HL-60/S4 treated with retinoic acid at 250 ng/mL for 4 days and 3 days (cell line): ENCODE data around the gene ASB10.

Experiments used
- in situ Hi-C: fragments of 300-500 bp; cut with MboI; formaldehyde crosslinking; loops from 2 replicates; pipeline ENCODE4 v1.7.0; 2022; ENCODE audit warnings: low sequenced_read_pairs

Gene ASB10

DNA sequence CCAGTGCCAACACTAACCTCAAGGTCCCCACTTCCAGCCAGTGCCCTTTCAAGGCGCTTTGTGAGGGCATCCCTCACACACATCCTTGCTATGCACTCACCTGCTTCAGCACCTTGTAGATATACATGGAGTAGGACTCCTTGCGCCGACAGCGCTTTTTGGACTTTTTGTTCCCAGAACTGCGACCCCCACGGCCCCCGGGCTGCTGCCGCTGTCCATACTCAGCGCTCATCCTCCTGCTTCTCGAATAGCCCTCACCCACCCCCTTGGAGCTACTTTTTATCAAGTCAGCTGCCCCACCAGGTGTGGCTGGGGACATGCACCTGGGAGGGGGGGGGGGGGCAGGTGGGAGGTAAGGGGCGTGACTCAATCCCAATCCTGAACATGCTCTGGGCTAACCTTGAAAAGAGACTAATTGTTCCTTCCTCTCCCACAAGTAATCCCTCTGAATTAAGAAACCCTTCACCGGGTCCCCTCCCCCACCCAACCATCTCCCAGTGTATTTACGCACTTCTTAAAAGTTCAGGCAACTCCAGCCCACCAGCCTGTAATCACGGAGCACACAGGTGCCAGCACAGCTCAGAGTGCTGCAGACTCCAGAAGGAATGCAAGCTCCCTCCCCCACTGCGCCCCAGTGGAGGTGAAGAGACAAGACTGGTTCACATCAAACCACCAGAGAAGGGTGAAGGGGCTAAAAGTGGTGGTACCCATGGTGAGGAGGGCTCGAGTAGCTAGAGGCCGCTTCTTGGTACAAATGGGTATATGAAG is 23.2 kb upstream of the ASB10 start, which contains the start of gene H2BK1:
TSS of gene H2BK1 (minus strand) at position 402 of the 768 bp plus-strand sequence. CDS start at position 232, 170 bp downstream.
- in situ Hi-C loops: no loop called here

DNA sequence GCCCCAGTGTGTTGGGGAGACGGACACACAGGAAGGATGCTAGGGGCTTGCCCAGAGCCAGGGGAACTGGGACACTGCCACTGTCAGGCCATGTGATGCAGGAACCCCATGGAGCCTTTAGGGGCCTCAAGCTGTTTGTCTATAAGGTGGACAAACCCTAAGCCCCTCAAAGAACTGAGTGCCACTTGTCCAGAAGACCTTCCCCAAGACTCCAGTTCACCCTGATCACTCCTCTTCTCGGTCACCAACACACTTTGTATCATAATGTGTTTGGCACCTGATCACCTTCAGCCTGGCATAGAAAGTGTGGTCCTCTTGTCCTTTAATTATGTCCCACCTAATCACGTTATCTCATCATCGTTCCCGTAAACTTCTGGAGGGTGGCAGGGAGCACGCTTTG is 22.5 kb upstream of the ASB10 start:
- in situ Hi-C loops: no loop called here

DNA sequence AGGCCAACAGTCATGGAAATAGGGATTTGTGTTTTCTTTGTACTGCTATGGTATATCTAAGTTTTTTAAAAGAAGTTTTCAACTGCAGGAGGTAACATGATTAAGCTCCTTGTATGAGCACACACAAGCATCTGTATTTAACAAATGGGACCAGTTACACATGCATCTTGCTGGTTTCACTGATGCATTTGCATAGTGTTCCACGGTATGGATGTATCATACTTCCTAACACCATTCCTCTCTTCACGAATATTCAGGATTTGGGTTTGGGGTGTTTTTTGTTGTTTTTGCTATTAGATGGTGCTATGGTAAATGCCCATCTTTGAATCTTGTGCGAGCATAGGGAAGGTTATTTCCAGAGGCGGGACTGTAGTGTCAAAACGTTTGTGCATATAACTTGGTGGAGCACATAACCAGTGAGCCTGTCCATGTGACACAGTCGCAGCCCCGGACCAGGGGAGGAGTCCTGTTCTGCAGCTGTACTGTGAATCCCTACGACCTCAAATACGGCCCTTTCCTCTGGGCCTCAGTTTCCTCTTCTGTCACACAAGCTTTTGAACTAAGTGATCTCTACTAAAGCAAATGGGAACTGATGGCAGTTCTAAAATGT is 21.3 kb upstream of the ASB10 start:
- in situ Hi-C loops: no loop called here

DNA sequence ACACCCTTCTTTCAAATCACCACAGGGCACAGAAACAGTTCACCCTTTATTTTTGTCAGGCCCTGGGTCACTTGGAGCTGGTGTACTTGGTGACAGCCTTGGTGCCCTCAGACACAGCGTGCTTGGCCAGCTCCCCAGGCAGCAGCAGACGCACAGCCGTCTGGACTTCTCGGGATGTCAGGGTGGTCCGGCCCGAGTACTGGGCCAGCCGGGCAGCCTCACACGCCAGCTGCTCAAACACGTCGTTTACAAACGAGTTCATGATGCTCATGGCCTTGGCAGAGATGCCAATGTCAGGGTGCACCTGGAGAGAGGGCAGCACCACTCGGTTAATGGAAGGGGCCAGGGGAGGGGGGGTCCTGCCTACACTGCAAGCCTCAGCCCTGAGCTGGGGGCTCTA is 20.8 kb upstream of the ASB10 start:
- in situ Hi-C loops: no loop called here

DNA sequence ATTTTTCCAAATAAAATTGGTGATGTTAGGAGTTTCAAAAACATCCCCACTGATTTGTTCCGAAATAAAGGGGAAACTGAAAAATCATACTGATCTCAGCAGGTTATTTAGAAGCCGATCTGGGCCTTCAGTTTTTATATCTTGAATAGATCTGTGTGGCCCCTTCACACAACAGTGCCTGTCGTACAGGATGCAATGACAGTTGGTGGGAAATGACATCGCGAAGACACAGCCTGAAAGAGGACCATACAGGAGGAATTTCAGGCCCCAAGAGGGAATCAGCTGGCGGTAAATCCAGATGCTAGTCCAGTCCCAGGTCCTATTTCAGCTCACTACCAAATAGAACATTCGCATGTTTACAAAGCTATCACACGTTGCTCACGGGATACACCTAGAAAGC is 20.3 kb upstream of the ASB10 start:
- in situ Hi-C loops: no loop called here

DNA sequence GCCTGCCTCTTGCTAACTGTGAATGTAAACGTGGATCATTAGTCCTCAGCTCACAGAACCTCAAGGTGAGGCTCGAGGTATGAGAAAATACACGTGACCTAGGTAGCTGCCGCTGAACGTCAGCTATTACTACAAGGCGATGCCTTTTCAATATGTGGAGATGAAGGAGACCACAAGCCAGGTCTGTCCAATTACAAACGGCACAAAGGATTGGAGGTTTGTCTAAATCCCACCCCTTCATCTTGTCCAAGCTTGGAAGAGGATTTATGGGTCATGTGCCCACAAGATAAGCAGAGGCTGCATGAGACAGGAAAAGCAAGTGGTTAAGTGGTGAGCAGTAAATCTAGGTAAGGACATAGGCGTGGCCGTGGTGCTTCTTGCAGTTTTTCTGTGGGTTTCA is 19.9 kb upstream of the ASB10 start:
- in situ Hi-C loops: no loop called here

DNA sequence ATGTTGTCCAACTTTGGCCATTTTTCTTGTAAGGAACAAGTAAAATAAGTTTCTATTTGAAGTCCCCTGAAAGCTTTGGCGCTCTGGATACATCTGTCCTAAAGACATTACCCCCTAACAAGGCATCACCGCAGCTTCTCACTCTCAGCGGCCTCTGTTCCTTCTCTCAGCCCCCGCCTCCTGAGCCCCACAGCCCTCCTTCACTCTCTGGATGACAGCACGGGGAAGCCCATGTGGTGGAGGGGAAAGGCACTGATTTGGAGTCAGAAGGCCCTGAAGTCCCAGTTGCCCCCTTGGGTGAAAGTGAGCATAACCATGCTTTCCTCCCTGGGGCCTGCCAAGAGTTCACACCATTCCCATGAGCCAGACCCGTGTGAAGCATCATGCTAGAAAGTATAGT is 18.7 kb upstream of the ASB10 start:
- in situ Hi-C loops: no loop called here

DNA sequence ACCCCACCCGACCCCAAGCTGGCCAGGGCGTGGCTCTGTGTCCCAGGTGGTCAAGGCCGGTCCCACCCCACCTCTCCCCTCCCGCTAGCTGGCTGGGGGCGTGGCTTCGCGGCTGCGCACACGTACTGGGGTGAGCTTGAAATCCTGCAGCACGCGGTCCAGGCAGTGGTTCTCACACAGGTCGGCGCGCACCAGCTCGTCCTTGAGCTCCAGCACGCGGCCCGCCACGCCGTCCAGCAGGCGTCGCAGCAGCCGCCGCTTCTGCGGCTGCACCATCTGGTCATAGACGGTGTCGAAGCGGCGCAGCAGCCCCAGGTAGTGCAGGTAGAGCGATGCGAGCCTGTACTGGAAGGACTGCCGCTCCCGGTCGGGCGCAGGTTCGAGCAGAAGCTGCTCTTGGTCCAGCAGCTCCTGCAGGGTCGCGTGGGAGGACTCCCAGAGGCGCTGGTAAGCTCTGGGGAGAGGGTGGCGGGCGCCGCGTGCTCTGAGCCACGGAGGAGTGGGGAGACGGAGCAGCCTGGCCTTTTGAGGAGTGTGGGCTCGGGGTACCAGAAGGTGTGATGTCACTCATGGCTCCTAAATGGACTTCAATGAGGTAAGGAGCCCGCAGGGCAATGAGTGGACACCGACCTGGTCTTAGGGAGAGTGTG is 17.5 kb upstream of the ASB10 start:
- in situ Hi-C loops: no loop called here

DNA sequence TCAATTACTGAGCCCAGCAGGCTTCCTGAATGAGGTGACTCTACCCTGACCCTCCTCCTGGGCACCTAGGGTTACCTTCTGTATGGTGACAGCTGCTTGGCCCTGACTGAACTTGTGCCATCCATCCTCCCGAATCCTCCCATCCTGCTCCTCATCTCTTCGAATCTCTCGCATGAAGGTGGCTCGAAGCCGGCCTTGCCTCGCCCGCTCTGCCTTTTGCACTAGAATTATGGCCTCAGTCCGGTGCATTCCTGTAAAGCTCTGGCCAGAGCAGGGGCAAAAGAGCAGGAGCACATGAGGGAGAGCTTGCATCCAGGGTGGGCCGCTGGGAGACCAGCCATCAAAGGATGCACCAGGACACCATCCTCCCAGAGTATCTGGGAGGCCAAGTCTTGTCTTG is 15.8 kb upstream of the ASB10 start:
- in situ Hi-C loops: no loop called here

DNA sequence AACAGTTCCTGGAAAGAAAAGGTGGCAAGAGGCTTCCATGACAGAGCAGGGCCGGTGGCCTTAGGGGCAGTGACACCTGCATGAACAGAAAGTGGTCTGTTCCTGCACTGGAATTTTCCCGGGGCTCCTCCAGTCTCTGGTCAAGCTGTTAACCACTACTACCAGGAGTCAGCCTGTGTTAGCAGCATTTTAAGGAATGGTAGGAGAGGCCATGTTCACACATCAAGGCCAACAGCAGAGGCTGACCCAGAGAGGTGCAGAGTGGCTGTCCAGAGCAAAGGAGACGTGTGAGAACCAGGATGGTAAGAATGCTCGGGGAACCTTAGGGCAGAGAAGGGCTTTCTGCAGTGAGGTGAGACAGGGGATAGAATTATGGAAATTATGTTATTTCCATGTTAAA is 14.7 kb upstream of the ASB10 start:
- in situ Hi-C loops: no loop called here

DNA sequence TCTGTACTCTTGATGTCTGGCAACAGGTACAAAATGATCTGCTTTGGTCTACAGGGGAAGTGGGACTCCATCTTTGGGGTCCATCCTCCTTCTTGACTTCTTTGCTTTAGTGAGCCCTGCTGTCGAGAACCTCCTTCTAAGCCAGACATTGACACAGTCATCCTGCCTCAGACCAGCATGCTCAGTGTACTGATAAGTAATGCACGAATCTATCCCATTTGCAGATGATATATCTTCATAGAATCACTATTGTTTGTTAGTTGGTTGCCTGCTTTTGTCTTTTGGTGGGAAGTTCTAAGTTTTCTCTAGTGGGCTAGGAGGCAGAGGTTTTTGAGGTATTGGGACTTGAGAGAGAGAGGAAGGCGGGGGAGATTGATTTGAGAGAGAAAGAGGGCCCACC is 14.3 kb upstream of the ASB10 start:
- in situ Hi-C loops: no loop called here

DNA sequence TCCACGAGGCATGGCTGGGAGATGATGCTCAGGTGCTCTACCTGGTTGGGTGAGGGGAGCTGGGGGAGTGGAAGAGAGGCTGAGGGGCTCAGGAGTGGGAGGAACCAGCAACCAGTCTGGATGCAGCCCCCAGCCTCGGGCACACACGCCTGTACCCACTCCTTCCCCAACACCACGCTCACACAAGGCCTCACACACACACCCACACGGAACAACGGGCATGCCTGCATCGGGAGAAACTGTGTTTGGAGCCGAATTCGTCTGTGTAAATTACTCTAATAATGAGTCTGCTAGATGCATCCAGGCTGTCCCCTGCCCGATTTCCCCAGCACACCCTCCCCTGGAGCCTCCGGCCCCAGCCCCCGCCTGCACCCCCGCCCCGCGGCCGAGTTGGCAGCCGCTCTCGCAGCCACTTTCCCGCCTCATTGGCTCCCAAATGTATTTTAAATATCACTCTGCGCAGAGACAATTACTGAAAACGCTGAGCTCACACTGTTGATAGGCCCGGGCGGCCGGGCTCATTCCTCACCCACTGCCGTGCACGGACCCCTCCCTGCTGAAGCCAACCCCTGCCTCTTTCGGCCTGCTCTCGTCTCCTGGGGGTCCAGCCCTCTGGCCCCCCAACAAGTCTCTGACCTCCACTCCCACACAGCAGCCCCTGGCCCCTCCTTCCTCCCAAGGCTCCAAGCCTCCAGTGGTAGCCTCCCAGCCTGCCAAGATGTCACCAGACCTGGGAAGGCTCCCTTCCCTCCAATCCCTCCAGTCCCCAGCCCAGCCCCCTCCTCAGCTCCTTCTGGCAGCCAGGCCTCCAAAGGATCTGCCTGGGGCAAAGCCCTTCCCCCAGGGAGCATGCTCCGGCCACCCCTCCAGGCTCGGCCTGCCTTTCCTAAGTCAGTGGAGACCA is 12.1 kb upstream of the ASB10 start:
- in situ Hi-C loops: no loop called here

DNA sequence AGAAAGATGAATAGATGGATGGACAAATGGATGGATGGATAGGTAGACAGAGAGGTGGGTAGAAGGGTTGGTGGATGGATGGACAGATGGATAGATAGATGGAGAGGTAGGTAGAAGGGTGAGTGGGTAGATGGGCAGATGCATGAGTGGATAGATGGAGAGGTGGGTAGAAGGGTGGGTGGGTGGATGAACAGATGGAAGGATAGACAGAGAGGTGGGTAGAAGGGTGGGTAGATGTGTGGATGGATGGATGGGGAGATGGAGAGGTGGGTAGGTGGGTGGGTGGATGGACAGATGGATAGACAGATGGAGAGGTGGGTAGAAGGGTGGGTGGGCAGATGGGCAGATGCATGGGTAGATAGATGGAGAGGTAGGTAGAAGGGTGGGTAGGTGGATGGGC is 10.9 kb upstream of the ASB10 start:
- in situ Hi-C loops: no loop called here

DNA sequence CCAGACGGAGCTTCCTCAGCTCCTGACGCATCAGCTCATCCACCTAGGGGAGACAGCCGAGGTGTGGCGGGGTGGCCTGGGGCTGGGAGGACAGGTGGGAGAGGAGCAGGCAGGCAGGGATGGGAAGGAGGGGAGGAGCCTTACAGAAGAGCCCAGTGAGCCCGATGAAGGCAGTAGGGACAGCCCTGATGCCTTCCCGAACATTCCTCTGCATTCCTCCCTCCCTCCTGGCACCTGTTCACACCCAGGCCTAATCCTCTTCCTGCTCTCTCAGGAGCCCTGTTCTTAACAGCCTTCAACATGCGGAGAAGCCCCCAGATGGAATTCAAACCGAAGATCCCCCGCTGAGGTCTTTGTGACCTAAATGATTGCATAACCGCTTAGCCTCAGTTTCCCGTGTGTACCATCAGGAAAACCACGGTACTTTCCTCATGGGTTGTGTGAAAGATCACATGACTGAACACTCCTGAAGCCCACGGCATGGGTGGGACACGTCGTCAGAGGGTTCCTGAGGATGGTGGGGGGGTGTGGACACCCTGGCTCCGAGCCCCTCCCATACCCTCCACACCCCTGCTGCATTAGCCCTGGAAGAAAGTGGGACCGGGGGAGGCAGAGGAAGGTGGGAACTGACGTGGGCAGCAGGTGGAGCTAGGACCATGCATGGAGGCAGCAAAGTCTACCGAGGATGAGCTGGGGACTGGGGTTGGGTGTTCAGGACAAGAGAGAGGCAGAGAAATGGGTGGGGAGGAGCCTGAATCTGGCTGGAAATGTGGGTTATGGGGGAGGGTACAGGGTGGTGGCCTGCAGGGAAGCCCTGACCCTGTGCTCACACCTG is 8.8 kb upstream of the ASB10 start:
- in situ Hi-C loops: no loop called here

DNA sequence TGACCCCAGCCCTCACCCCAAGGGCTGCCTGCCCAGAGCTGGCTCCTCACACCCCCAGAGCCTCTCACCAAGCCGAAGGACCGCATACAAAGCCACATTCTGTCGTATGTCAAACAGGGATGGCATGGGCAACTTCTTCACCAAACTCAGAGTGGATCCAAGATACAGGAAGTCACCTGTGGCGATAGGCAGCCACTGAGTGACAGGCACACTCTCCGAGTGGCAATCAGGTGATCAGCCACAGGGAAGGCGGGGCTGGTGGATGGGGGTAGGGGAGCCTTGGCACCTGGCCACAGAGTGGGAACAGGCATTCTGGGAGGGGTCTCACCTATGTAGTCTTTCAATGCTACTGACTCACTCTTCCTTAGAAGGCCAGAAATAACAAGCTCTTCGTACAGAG is 7.1 kb upstream of the ASB10 start:
- in situ Hi-C loops: no loop called here

DNA sequence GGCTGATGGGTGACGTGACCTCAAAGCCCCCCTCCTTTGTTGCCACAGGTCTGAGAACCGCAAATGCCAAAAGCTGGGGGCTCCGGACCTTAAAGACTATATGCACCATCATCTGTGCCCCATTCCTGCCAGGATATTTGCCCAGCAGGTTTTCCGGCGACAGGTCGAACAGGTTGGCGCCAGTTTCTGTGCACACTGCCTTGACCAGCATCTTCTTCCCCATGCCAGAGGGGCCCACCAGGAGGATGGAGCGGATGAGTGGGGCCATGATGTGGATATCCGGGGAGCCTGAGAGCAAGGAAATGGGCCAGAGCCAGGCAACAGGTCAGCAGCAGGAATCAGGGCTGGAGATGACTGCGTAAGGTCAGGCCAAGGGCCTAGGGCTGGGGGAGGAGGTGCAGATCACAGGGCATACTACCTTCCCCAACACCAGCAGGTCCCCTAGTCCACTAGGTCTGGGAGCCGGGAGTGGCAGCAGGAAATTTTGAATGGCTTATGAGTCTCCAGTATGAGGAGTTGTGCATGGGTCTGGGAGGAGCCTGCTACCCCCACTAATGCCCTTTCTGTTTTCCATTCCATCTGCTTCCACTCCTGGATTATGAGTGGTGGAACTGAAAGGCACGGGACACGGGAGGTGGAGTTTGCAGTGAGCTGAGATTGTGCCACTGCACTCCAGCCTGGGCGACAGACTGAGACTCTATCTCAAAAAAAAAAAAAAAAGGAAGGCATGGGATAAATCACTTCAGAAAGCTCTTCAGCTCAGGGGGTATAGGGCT is 6.3 kb upstream of the ASB10 start:
- in situ Hi-C loops: no loop called here

DNA sequence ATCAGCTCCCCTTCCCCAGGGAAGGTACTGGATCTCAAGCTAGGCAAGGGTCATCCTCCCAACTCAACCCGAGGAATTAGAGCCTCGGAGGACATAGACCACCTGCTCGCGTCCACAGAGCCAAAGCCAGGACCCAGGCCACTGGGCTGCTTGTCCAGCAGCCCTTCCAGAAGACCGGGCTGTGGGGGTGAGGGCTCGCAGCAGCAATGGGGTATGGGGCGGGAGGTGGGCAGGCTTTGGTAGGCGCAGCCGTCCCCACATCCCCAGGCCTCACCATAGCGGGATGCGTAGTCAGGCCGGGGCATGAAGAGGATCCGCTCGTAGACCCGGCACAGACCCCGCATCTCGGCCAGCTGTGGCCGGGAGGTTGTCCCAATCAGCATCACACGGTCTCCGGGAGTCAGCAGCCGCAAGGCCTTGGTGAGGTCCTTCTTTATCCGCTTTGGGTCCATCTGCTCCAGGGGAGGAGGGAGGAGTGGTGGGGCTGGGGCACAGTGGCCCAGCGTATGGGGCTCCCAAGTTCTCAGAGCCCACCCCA is 5.0 kb upstream of the ASB10 start:
- in situ Hi-C loops: no loop called here

DNA sequence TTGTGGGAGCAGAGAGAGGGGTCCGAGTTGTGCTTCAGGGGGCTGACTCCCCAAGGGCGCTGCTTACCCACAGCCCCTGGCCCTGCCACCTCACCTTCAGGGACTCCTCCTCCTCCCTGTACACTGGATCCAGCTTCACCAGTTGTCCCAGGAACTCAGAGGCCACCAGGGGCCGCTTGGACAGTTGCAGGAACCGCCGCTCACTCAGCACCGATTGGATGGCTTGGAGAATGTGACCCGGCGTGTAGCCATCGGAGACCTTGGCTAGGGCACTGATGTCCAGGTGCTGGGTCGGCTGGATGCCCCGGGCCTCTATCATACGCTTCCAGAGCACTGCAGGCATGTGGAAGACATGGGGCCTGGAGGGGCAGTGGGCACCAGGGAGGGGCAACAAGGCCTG is 4.5 kb upstream of the ASB10 start:
- in situ Hi-C loops: no loop called here

DNA sequence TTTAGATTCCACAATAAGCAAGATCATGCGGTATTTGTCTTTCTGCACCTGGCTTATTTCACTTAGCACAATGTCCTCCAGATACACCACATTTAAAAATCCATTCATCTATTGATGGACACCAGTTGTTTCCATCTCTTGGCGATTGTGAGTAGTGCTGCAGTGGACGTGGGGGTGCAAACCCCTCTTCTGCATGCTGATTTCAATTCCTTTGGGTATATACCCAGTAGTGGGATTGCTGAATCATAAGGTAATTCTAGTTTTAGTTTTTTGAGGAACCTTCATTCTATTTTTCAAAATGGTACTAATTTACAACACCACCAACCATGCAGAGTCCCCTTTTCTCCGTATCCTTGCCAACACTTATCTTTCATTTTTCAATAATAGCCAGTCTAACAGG is 2.0 kb upstream of the ASB10 start:
- in situ Hi-C loops: no loop called here

DNA sequence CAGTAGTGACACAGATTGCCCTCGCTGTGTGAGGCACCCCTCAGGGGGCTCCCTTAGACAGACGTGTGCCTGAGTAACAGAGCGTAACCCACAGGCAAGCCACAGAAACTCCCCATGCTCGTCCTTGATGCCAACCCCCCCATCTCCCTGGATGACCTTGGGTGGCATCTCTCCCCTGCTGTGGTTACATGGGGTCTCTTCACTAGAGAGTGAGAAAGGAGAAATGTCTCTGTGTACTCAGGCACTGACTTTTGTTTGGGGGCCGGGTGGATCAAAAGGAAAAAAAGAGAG is 1.1 kb upstream of the ASB10 start:
- in situ Hi-C loops: no loop called here
